Erythroblast (primary cell): ENCODE results near the gene MAGOHB.

Experiments used
- GATA1 ChIP-seq: IDR thresholded peaks from 2 replicates; pipeline ENCODE4 v1.6.1; 2011; ENCODE audit warnings: low read depth, mild to moderate bottlenecking, control low read depth, low read length, moderate library complexity
- POLR2A ChIP-seq: IDR thresholded peaks from 2 replicates; pipeline ENCODE4 v1.6.1; 2011; ENCODE audit warnings: mild to moderate bottlenecking, low read length

GRCh38 chr12:10595881-10596280 is 17.5 kb downstream of the MAGOHB start:
- TF ChIP-seq POLR2A: no peak
- TF ChIP-seq GATA1: no peak
